Measurements from ENCODE around the gene MYO1E.

DNA sequence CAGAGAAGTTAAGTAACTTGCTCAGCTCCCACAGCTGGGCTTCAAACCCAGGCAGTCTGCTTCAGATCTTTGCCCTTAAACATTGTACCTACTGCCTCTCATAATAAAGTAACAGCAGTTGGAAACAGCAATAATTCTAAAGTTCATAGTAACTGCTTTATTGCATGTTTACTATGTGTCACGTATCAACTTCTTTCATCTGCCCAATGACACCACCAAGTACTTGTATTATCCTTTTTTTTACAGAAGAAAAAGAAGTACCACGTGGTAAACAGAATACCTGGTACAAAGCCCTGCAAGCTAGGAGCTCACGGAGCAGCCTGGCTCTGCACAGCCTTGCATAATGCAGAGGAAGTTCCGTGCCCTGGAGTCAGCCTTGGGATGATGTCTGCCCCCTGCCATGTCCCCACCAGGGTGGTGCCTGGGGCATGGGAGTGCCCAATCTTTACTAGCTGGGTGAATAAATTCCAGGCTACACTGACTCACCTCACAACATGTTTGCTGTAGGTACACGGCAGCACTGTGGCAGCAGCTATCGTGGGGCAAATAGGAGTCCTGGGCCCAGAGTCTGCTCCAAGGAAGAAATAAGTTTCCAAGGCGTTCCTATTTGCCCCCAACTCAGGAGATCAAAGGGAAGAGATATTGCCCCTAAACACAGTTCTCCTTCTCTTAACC, 88.8 kb downstream of the MYO1E start:
- TF ChIP-seq, protein P1, sequence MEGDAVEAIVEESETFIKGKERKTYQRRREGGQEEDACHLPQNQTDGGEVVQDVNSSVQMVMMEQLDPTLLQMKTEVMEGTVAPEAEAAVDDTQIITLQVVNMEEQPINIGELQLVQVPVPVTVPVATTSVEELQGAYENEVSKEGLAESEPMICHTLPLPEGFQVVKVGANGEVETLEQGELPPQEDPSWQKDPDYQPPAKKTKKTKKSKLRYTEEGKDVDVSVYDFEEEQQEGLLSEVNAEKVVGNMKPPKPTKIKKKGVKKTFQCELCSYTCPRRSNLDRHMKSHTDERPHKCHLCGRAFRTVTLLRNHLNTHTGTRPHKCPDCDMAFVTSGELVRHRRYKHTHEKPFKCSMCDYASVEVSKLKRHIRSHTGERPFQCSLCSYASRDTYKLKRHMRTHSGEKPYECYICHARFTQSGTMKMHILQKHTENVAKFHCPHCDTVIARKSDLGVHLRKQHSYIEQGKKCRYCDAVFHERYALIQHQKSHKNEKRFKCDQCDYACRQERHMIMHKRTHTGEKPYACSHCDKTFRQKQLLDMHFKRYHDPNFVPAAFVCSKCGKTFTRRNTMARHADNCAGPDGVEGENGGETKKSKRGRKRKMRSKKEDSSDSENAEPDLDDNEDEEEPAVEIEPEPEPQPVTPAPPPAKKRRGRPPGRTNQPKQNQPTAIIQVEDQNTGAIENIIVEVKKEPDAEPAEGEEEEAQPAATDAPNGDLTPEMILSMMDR (IDR thresholded peaks at IDR 0.05), result no peak
- TF ChIP-seq POLR2A (IDR thresholded peaks at IDR 0.05), result peak in 1 of 2 donors; percentile 45

Measured in sigmoid colon (tissue), 3 donors.